Measurements from ENCODE around the gene SCRG1.

DNA sequence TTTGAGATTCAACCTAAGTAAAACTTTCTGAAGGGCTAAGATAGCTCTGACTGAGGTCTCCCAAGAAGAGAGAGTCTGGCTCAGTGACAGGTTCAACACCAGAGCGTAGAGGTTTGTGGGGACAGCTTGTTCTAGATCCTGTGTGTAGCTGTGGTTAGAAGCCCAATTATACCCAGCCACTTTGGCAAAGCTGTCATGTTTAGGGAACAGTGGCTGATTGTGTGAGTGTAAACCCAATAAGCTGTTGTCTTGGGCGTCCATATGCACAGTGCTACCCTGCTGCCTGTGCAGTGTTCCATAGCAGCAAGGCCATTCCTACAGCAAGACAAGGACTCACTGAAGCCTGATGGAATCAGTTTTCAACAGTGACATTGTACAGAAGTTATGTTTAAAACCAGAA, 11.2 kb upstream of the SCRG1 start:
- no peak for TF ChIP-seq CTCF (conservative IDR thresholded peaks at IDR 0.05)
- TF ChIP-seq EZH2 (IDR thresholded peaks at IDR 0.05; ENCODE audit: low read depth) = no peak

Measured in PC-9 (cell line).